Measurements from ENCODE around the gene KRTAP22-1.

KRTAP22-1 gene

DNA sequence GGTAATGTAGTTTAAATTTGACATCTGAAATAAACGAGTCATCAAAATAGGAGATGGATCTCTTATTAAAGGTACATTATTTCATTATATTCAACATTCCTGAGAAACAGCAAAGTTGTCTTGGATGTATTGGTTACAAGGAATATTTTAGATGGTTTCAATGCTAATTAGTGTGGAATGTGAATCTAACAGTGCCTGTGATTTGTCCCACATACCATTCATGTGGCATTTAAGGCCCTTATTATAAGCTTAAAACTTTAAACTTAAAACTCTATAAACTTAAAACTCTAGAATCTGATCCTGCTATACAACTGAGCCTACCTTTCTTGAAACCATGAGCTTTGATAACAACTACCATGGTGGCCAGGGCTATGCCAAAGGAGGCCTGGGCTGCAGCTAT, at the start of gene KRTAP22-1:
Gene KRTAP22-1 (plus strand): TSS at position 301 of the 400 bp plus-strand sequence.
- DNase-seq = no peak

DNA sequence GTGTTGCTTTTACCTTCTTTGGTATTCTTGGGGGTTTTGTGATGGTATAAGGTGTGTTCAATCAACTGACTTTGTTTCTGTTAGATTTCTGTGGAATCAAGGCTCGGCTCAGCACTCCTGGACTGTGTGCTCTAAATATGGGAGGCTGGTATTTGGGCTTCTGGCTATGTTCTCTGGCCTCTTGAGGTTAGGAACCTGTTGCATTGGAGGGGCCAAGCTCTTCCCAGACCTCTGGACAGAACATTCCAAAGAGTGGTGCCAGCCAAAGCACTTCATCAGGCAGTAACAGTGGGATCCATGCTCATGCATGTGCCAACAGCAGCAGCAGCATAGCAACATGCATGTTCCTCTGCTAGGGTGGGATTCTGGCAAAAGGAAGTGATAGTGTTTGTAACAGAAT, 48.1 kb upstream of the KRTAP22-1 start:
- DNase-seq = no peak

DNA sequence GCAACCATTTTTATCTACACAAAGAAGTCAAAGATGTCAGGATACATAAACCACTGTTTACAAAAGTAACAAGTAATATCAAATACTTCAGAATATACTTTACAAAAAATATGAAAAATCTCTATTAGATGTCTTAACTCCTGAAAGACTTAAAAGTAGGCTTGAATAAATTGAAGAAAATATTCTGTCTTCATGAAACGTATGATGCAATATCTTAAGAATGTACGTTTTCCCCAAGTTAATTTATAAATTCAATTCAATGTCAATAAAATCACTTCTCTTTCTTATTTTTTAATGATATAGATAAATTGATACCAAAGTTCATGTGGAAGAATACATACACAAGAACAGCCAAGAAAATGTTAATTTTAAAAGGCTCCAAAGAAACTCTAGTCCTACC, 45.8 kb upstream of the KRTAP22-1 start:
- DNase-seq = no peak

DNA sequence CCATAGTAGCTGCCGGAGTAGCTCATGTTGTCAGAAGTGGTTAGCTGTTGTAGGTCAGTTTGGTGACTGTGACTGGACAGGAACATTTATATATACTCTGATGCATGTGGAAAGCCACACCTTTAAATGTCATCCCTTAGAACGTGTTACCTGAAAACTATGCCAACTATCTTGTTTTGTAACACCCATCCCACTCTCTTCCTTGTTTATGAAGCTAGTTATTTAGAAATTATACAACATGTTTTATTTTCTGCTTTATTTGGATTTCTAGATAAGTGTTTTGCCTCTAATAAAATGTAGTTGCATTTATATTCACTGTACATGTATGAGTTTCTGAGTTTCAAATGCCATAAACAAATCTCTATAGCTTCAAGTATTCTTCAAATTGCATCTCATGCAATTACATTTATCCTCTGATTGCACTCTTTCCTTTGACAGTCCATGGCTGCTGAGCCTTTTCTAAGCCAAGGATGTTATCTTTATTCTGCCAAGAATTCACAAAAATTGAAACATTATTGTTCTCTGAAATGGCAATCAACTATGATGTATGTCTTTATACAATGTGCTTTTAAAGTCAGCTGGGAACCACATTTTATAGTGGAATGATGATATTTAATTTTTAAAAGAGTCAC, 39.5 kb upstream of the KRTAP22-1 start, which contains the start of gene KRTAP19-7:
Gene KRTAP19-7 (minus strand): TSS at position 51 of the 632 bp plus-strand sequence. CDS start 25 bp downstream, at position 26.
- no peak for DNase-seq

DNA sequence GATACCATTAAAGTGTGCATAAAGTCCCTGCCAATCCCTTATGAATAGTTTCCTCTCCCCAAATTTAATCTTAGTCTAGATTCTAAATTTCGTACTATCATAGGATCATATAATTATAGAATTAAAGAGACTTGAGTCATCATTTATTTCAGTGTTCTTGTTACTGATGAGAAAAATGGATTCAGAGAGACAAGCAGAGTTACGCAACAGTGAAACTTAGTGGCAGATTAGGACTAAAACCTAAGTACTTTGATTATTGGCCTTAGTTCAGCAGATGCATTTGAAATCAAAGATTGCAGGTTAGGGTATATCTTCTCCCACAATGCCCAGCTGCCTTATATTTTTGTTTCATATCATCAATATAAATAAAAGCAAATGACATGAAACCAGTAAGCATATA, 38.9 kb upstream of the KRTAP22-1 start:
- DNase-seq = no peak

DNA sequence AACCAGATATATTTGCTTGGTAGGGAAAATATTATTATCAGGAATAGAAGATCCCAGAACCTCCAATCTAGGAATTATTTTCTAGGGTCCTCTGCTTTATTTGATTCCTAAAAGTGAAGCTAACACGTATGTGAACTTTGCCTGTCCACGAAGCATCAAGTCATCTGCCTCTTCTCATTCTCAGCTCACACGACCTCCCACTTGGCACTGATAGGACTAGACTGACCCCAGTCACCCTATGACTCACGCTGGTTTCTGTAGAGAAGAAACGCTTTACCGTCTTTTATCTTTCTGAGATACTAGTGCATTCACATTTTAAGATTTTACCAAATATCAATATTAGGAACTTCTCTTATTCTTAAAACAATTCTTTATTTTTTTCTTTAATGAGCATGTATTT, 37.8 kb upstream of the KRTAP22-1 start:
- DNase-seq = no peak

DNA sequence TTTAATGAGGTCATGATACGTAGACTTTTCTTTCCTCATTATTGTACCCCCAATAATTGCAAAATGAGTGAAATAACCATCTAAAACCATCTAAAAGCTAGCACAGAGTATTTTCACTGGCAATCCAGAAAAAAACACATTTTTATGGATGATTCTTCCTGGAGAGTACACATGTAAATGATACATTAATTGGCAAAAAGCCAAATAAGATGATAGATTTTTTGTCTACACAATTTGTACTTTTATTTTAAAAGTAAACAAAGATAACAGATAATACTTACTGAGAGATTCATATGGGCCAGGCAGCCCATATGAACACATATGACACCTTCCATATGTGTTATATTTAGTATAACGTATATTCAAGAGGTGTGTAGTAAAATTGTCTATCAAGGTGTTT, 37.3 kb upstream of the KRTAP22-1 start:
- DNase-seq = no peak

DNA sequence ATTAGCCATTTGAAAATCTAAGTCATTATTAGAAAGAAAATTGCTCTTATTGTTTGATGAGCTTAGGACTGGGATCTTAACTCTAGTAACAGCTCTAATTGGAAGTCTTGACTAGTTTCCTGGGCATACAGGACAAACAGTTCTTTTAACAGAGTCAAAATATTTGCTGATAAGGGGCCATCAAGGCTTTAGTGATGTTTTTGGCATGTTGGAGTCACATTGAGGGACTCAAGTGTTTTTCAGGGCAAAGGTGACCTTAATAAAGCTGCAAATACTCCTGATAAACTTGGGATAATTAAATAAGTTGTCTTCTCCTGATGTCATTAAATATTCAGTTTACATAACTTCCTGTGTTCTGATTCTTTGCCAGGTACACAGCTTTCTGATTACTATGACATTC, 33.3 kb upstream of the KRTAP22-1 start:
- no peak for DNase-seq

DNA sequence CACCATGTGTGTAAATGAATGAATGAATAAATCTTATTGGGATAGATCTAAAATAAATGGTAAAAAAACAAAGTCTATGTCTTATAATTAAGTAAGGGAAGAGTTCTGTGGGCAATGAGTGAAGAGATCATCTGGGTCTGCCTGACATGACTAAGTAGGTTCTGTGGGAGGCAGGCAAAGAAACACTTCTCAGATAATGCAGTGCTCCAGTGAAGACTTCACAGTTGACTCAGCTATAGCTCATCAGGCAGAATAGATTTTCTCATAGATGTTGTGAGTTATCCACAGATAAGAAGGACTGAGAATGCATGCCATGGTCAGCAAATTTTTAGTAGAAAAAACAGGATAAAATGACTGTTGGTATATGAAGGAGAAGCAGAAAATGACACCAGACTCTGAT, 23.1 kb upstream of the KRTAP22-1 start:
- DNase-seq = no peak

DNA sequence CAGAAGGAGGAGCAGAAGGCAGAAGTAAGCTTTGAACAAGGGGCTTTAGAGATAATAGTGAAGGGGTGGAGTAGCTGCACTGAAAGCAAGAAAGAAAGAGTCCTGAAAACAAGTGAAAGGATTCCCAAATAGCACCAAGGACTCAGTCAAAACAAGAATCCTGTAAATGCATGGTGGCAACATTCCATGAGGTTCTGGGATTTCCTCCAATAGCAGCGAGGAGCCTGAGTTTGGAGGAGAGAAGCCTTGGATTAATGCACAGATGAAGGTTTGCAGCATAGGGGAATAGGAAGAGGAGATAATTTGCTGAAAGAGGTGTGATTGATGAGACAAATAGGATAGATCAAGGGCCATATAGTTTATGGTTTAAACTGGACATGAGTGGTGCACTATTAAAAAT, 21.5 kb upstream of the KRTAP22-1 start:
- DNase-seq = no peak

DNA sequence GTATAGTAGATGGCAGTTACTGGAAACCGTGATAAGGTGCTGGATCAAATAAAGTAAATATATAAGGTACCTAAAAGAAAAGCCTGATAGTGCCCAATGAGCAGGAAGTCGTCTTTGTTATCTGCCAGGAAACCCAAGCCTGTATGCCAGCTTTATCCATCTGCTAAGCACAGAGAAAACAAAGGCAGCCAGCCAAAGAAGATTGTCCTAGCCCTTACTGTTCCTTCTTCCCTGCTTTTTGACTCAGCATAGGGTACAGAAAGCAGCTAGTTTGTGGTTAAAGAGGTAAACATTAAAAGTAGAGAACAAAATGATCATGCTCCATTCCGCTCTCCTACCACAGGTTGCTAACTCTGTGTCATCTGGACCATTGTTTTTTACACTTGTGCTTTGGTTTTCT, 20.8 kb upstream of the KRTAP22-1 start:
- no peak for DNase-seq

DNA sequence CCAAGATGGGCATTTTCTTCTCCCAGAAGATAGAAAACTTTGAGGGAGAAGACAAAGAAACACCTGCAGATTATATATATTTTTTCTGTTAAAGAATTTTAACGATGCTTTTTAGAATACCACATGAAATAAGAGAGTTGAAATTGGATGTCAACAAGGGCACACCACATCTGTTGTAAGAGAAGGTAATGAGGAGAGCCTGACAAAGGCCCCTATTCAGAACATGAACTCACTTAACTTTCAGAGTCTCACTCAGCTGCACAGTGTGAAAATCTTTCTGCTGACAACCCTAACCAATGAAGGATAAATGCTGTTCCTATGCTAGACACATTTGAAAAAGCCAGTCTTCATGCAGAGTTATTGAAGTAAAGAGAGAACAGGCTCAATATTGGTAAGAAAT, 18.0 kb upstream of the KRTAP22-1 start:
- DNase-seq = no peak

DNA sequence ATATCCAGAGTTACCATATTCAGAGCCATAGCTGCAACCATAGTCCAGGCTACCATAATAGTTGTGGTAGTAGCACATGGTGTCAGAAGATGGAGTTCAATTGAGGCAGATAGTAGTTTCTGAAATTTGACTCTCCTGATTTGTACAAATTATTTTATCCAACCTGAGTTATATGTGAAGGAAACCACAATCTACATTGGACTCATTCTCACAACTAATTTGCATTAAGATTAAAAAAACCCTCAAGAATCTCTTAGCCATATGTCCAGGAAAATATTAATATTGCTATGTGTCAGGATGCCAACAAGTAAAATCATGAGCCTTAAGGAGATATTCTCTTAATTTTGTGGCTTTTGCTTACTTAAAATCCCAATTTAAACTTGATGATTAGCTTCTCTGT, 10.6 kb upstream of the KRTAP22-1 start, which contains the start of gene KRTAP22-2:
Gene KRTAP22-2 (minus strand): TSS at position 101 of the 400 bp plus-strand sequence.
- no peak for DNase-seq

DNA sequence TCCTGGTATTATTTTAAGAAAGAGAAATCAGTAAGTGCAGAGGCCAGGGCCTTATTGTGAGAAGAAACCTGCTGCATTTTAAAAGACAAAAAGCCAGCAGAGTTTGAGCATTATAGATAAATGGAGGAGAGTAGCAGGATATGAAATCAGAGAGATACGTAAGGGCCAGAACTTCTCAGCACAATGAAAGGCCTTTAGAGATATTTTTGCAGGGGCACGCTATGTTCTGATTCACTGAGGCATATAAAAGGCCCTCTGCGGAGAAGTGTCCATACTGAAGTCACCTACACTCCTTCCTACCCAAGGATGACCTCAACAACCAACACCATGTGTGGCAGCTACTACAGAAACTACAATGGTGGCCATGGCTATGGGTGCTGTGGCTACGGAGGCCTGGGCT, 8.7 kb upstream of the KRTAP22-1 start, which contains the start of gene KRTAP6-3:
Gene KRTAP6-3 (plus strand): TSS at position 301 of the 400 bp plus-strand sequence. CDS start 6 bp downstream, at position 307.
- DNase-seq = no peak

DNA sequence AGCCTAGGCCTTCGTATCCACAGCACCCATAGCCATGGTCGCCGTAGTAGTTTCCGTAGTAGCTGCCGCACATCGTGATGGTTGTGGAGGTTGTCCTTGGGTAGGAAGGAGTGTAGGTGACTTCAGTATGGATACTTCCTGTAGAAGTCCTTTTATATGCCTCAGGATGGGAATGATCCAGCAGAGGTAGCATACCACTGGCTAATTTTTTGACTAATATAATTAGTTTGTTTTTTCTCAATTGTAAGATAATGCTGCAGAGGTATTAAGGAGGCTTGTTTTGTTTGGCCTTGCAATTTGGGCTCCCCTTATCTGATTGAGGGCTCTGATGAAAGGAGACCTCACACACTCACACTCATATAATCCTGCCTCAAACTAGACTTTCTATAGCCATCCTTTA, 2.1 kb upstream of the KRTAP22-1 start, which contains the start of gene KRTAP6-2:
Gene KRTAP6-2 (minus strand): TSS at position 101 of the 400 bp plus-strand sequence. CDS start 28 bp downstream, at position 73.
- no peak for DNase-seq

DNA sequence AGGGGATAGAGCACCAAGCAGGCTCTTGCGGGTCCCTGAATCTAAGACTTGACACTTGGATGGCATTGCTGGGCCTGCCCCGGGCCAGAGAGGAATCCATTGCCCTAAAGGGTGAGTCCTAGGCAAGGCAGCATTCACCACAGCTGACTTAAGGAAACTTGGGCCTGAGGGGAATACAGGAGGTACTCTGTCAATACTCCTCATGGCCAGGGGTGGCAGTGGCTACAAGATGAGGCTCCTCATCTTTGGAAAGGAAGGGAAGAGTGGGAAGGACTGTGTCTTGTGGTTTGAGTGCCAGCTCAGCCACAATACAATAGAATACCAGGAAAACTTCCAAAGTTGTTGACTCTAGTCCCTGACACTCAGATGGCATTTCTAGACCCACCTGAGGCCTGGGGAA, 5.1 kb downstream of the KRTAP22-1 start:
- no peak for DNase-seq

DNA sequence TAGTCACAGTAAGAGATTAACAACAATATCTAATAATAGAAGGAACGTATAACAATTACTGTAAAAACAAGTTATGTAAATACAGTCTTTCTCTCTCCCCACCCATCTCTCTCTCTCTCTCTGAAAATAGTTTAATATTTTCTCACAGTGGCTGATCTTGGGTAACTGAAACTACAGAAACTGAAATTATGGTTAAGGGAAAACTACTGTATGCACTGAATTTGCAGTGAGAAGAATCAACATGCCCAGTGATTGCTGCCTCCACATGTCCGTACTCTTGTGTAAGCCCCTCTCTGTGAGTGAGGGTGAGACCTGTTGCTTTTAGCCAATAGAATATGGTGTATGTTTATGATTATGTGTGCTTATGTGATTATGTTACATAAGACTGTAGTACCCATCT, 11.2 kb downstream of the KRTAP22-1 start:
- no peak for DNase-seq

DNA sequence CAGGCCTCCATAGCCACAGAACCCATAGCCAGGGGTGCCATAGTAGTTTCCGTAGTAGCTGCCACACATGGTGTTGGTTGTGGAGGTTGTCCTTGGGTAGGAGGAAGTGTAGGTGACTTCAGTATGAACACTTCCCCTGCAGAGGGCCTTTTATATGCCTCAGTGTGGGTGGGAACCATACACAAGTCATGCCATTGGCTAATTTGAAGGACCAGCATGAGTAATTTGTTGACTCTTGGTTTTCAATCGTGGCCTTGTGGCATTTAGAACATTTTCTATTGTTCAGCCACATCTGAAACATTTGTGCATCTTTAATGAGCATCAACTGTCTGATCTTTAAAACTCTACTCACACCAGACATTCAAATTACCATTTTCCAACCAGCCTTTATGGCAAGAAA, 12.9 kb downstream of the KRTAP22-1 start, which contains the start of gene KRTAP6-1:
Gene KRTAP6-1 (minus strand): TSS at position 95 of the 400 bp plus-strand sequence. CDS start 26 bp downstream, at position 69.
- no peak for DNase-seq

DNA sequence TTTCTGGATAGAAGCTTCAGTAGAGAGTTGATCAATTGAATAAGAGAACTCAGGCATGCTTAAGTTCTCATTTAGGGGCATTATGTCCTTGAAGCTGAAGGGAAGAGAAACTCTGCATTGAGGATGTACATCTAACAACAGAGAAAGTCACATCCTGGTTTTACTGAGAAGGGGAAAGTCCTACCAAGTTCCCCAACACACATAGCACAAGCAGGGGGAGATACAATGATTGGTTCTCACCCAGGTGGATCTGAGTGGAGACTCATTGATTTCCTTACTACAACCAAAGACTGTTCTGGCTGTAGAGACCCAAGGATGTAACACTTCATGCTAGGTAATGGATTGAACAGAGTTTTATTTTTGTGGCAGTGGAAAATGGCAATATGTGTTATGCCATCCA, 14.3 kb downstream of the KRTAP22-1 start:
- no peak for DNase-seq

DNA sequence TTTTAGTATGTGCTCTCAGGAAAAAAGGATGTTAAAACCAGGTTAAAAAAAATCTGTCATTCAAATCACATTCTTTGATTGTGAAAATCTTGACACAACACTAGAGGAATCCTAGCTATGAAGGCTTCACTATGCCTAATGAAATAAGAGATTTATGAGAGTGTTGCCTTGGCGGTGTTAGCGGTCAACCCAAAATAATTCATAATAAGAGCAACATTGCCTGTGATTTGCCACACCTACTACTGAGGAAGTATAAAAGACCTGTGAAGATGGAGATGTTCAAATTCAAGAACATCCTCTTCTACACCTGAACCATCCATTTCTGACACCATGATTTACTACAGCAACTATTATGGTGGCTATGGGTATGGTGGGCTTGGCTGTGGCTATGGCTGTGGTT, 15.2 kb downstream of the KRTAP22-1 start, which contains the start of gene KRTAP20-1:
Gene KRTAP20-1 (plus strand): TSS at position 301 of the 400 bp plus-strand sequence. CDS start 30 bp downstream, at position 331.
- no peak for DNase-seq

DNA sequence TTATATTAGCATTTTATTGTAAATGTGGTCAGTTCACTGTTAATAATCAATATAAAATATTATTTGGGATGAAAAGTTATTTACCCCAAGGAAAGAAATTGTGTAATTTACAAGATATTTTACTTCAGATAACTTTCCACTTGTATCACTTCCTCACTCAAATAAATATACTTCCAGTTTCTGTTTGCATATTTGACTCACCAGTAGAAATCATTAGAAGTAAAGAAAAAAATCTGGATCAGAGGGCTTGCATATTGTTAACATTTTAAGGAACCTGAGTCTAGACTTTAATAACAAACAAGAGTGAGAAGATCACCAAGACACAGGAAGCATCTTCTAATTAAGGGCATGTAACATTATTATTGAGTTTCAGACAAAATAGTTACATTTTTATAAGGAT, 19.2 kb downstream of the KRTAP22-1 start:
- DNase-seq = no peak

DNA sequence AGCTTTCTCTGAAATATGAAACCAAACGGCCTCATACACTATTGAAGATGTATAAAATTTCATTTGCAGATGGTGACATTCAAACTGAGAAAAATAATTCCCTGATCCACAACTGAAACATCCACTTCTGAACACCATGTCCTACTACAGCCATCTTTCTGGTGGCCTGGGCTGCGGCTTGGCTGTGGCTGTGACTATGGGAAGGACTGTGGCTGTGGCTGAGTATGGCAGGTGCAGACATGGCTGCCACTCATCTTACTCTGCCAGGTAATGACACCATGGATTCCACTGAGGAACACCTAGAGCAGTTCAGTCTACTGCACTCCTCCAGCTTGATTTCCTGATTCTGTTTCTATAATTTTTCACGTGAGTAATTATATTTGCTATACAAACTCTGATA, 19.6 kb downstream of the KRTAP22-1 start, which contains the start of gene KRTAP20-4:
Gene KRTAP20-4 (plus strand): TSS at position 106 of the 400 bp plus-strand sequence.
- no peak for DNase-seq

DNA sequence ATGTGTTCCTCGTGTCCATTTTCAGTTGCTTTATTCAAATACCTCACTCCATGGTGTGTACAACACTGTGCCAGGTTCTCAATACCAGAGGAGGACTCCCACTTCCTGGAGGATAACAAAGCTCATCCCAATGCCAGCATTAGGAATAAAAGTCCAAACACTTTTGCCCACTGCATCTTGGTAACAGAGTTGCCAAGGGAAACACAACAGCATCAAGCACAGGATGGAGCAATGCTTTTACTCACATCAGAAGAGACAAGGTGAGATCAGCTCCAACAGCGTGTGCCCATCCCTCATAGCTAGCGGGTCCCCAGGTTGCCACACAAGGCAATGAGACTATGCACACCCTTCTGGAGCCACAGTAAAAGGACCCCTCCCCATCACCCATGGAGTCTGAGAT, 22.5 kb downstream of the KRTAP22-1 start:
- no peak for DNase-seq

DNA sequence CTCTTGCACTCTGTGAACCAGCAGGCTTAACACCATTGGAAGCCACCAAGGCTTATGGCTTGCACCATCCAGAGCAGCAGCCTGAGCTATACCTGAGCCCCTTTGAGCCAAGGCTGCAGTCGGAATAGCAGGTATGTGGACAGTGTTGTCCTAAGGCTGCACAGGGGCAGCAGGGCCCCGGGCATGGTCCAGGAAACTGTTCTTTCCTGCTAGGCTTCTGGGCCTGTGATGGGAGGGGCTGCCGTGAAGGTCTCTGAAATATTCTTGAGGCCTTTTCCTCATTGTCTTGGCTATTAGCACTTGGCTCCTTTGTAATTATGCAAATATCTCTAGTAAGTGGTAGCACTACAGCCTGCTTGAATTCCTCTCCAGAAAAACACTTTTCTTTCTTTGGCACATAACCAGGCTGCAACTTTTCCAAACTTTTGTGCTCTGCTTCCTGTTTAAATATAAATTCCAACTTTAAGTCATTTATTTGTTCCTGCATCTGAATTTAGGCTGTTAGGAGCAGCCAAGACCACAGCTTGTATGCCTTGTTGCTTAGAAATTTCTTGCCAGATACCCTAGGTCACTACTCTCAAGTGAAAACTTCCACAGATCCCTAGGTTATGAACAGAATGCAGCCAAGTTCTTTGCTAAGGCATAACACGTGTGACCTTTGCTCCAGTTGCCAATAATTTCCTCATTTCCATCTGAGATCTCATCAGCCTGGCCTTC, 24.7 kb downstream of the KRTAP22-1 start:
- no peak for DNase-seq

Measured in NCI-H187 treated with DMSO at 0.1 percent for 48 hours (cell line).